HG02763 (cell line): ENCODE results near the gene AMBP.
"Not testable (repeated sequence)": the region's sequence is repeated elsewhere in the genome, so short reads cannot be mapped to it uniquely, and the experiment has no call there.

ENCODE experiments used
- ATAC-seq: cut with Tn5 transposase; IDR thresholded peaks from one replicate; pipeline ENCODE4 v1.9.1; 2021; ENCODE audit warnings: mild to moderate bottlenecking, moderate library complexity; ENCODE audit not compliant: unreplicated experiment

AMBP gene

GRCh38 chr9:114054191-114054690 is 23.9 kb downstream of the AMBP start:
- ATAC-seq, result no peak

GRCh38 chr9:114053246-114054005 is 24.7 kb downstream of the AMBP start:
- no peak for ATAC-seq

- ATAC-seq, result no peak
These were observed 26.4 kb downstream of the AMBP start for GRCh38 chr9:114051706-114052105.

- no peak for ATAC-seq
These were observed 26.8 kb downstream of the AMBP start for GRCh38 chr9:114051281-114051680.

- no peak for ATAC-seq
These were observed 27.5 kb downstream of the AMBP start for GRCh38 chr9:114050646-114051045.

- no peak for ATAC-seq
These were observed 27.9 kb downstream of the AMBP start for GRCh38 chr9:114050226-114050568.

- no peak for ATAC-seq
These were observed 28.5 kb downstream of the AMBP start for GRCh38 chr9:114049441-114050225.

GRCh38 chr9:114048533-114049415 is 29.3 kb downstream of the AMBP start:
- no peak for ATAC-seq

- no peak for ATAC-seq
These were observed 30.4 kb downstream of the AMBP start for GRCh38 chr9:114047717-114048116.

- no peak for ATAC-seq
These were observed 31.2 kb downstream of the AMBP start for GRCh38 chr9:114046875-114047274.

GRCh38 chr9:114046237-114046755 is 31.8 kb downstream of the AMBP start:
- no peak for ATAC-seq

- not testable (repeated sequence) for ATAC-seq
These were observed 34.4 kb downstream of the AMBP start for GRCh38 chr9:114043660-114044059.

- ATAC-seq, result no peak
These were observed 38.6 kb downstream of the AMBP start for GRCh38 chr9:114039484-114039883.

- no peak for ATAC-seq
These were observed 39.3 kb downstream of the AMBP start for GRCh38 chr9:114038724-114039313.

GRCh38 chr9:114037961-114038723 is 40.0 kb downstream of the AMBP start:
- no peak for ATAC-seq

GRCh38 chr9:114037249-114037648 is 40.9 kb downstream of the AMBP start:
- no peak for ATAC-seq

- no peak for ATAC-seq
These were observed 42.0 kb downstream of the AMBP start for GRCh38 chr9:114035845-114036801.

GRCh38 chr9:114035221-114035844 is 42.8 kb downstream of the AMBP start:
- ATAC-seq, result no peak
